Stomach (tissue), 4 donors: ENCODE measurements around the gene OR1Q1.

Experiments
- POLR2A ChIP-seq, 4 donors: fragments of 450-650 bp; IDR thresholded peaks; one replicate each; pipeline ENCODE4 v1.6.1; 2016; ENCODE audit warnings: antibody characterized with exemption in 4 of 4, control low read depth in 2 of 4, mild to moderate bottlenecking in 1 of 4, moderate library complexity in 1 of 4
- POLR2AphosphoS5 ChIP-seq, 3 donors: sonication (generic); formaldehyde crosslinking; IDR thresholded peaks; one replicate each; pipeline ENCODE4 v1.6.1; 2016; ENCODE audit warnings: antibody characterized with exemption in 3 of 3
- TF ChIP-seq, protein P1 (sequence below), 7 experiments: fragments of 450-650 bp in 4 of 7; fragments of 200-600 bp in 3 of 7; sonication (generic) in 3 of 7; IDR thresholded peaks; one replicate each; pipeline ENCODE4 v1.5.1; 2016 to 2019; ENCODE audit warnings: antibody characterized with exemption in 7 of 7, control low read depth in 2 of 7, mild to moderate bottlenecking in 1 of 7

DNA sequence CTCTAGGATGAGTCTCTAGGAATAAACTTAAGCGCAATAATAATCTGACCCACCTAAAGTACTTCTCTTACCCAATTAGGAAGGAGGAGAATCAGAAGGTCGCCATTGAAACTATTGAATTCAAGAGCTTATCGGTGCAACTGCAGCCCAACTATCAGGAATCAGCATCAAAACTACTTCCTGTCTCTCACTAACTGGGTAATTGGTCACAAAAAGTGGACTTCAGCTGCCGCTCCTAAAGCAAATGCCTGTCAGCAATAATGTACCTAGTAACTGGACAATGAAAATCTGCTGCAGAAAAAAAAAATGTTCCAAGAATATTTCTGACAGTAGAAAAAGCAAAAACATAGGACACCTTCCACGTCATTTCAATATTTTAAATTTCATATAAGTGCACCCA is 34.7 kb upstream of the OR1Q1 start:
- TF ChIP-seq POLR2AphosphoS5 (IDR thresholded peaks at IDR 0.05) (no peak), POLR2A (IDR thresholded peaks at IDR 0.05) (no peak)
- TF ChIP-seq, protein P1, sequence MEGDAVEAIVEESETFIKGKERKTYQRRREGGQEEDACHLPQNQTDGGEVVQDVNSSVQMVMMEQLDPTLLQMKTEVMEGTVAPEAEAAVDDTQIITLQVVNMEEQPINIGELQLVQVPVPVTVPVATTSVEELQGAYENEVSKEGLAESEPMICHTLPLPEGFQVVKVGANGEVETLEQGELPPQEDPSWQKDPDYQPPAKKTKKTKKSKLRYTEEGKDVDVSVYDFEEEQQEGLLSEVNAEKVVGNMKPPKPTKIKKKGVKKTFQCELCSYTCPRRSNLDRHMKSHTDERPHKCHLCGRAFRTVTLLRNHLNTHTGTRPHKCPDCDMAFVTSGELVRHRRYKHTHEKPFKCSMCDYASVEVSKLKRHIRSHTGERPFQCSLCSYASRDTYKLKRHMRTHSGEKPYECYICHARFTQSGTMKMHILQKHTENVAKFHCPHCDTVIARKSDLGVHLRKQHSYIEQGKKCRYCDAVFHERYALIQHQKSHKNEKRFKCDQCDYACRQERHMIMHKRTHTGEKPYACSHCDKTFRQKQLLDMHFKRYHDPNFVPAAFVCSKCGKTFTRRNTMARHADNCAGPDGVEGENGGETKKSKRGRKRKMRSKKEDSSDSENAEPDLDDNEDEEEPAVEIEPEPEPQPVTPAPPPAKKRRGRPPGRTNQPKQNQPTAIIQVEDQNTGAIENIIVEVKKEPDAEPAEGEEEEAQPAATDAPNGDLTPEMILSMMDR (IDR thresholded peaks at IDR 0.05), result no peak
